Measurements from ENCODE around the gene PDE4B.

DNA sequence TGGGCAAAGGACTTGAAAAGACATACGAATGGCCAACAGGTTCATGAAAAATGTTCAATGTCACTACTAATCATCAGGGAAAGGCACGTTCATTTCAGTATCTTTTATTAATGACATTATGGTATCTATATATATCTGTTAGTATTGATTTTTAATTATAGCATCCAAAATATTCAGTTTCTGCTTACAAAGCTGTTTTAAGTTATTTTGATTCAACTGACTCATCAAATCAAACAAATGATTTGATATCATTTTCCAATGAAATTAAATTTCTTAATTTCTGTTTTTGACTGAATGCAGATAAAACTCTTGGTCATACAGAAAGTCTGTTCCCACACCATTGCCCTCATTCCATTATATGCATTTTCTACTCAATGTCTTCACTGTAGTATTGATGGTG is 315.9 kb downstream of the PDE4B start:
- TF ChIP-seq CTCF (IDR thresholded peaks at IDR 0.05), result no peak
- TF ChIP-seq EP300 (IDR thresholded peaks at IDR 0.05), result no peak
- no peak for TF ChIP-seq POLR2A (IDR thresholded peaks at IDR 0.05)
